Esophagus muscularis mucosa (tissue), 4 donors: ENCODE data around the gene PCIF1.

Experiments used
- CTCF ChIP-seq, 3 experiments: fragments of 200-600 bp in 2 of 3; fragments of 450-650 bp in 1 of 3; sonication (generic) in 2 of 3; IDR thresholded peaks; one replicate each; pipeline ENCODE4 v1.5.1; 2017 to 2019; ENCODE audit warnings: antibody characterized with exemption in 3 of 3, mild to moderate bottlenecking in 2 of 3, moderate library complexity in 1 of 3
- EP300 ChIP-seq: sonication (generic); formaldehyde crosslinking; IDR thresholded peaks from one replicate; pipeline ENCODE4 v1.6.1; 2017; ENCODE audit warnings: antibody characterized with exemption
- POLR2A ChIP-seq: fragments of 450-650 bp; IDR thresholded peaks from one replicate; pipeline ENCODE4 v1.6.1; 2017; ENCODE audit warnings: antibody characterized with exemption, moderate library complexity, mild to moderate bottlenecking, low read depth
- POLR2AphosphoS5 ChIP-seq, 2 donors: sonication (generic); formaldehyde crosslinking; IDR thresholded peaks; one replicate each; pipeline ENCODE4 v1.6.1; 2017; ENCODE audit warnings: antibody characterized with exemption in 2 of 2

- TF ChIP-seq EP300 (no peak), CTCF (IDR thresholded peaks at IDR 0.05) (peak in 2 of 3 experiments; percentile 9 to 36), POLR2A (no peak), POLR2AphosphoS5 (IDR thresholded peaks at IDR 0.05) (no peak)
Measured at GRCh38 chr20:45963059-45964005, 28.8 kb downstream of the PCIF1 start.
